Measurements from ENCODE around the gene PKMYT1.

PKMYT1 gene

GRCh38 chr16:3010510-3010909, 30.3 kb upstream of the PKMYT1 start:
- H3K27me3 ChIP-seq (ENCODE audit: control insufficient read depth, low read length) = peaks cover 43% of the 10 kb centered on the region
- H3K4me2 ChIP-seq (ENCODE audit: low read length) = no peak overlapping the region
- TF ChIP-seq EZH2phosphoT487 (IDR thresholded peaks at IDR 0.05; ENCODE audit: borderline replicate concordance, low read length) (no peak), CTCF (IDR thresholded peaks at IDR 0.05; ENCODE audit: low read depth, low read length, poor library complexity, severe bottlenecking) (no peak)
- H4K20me1 ChIP-seq (ENCODE audit: control insufficient read depth, insufficient read depth, low read depth, low read length) = no peaks in the 10 kb centered on the region
- H3F3A ChIP-seq (ENCODE audit: control insufficient read depth, insufficient read depth) = no peaks in the 10 kb centered on the region
- no peaks in the 10 kb centered on the region for H3K79me2 ChIP-seq (ENCODE audit: control insufficient read depth, low read length)
- H3K4me3 ChIP-seq (ENCODE audit: low read length) = no peak overlapping the region
- H3K4me1 ChIP-seq (ENCODE audit: control insufficient read depth, low read length) = peaks cover 17% of the 10 kb centered on the region
- no peaks in the 10 kb centered on the region for H3K9me2 ChIP-seq (replicated peaks; ENCODE audit: control insufficient read depth, low read length)
- H3K36me3 ChIP-seq (ENCODE audit: control insufficient read depth, low read length) = no peaks in the 10 kb centered on the region
- no peaks in the 10 kb centered on the region for H3K9me3 ChIP-seq (ENCODE audit: control insufficient read depth, insufficient read depth, low read length)
- H3K27ac ChIP-seq (ENCODE audit: low read depth, low read length) = no peak overlapping the region

GRCh38 chr16:3009568-3010390, 29.5 kb upstream of the PKMYT1 start:
- H3K27me3 ChIP-seq (ENCODE audit: control insufficient read depth, low read length) = peaks cover 47% of the 10 kb centered on the region
- no peaks in the 10 kb centered on the region for H3K79me2 ChIP-seq (ENCODE audit: control insufficient read depth, low read length)
- no peak overlapping the region for H3K4me3 ChIP-seq (ENCODE audit: low read length)
- TF ChIP-seq EZH2phosphoT487 (IDR thresholded peaks at IDR 0.05; ENCODE audit: borderline replicate concordance, low read length) = no peak
- no peak for TF ChIP-seq CTCF (IDR thresholded peaks at IDR 0.05; ENCODE audit: low read depth, low read length, poor library complexity, severe bottlenecking)
- peaks cover 20% of the 10 kb centered on the region for H3K4me1 ChIP-seq (ENCODE audit: control insufficient read depth, low read length)
- H3K9me2 ChIP-seq (replicated peaks; ENCODE audit: control insufficient read depth, low read length) = no peaks in the 10 kb centered on the region
- H3K9me3 ChIP-seq (ENCODE audit: control insufficient read depth, insufficient read depth, low read length) = no peaks in the 10 kb centered on the region
- no peaks in the 10 kb centered on the region for H4K20me1 ChIP-seq (ENCODE audit: control insufficient read depth, insufficient read depth, low read depth, low read length)
- no peak overlapping the region for H3K4me2 ChIP-seq (ENCODE audit: low read length)
- no peaks in the 10 kb centered on the region for H3K36me3 ChIP-seq (ENCODE audit: control insufficient read depth, low read length)
- H3F3A ChIP-seq (ENCODE audit: control insufficient read depth, insufficient read depth) = no peaks in the 10 kb centered on the region
- no peak overlapping the region for H3K27ac ChIP-seq (ENCODE audit: low read depth, low read length)

- no peaks in the 10 kb centered on the region for H3K79me2 ChIP-seq (ENCODE audit: control insufficient read depth, low read length)
- TF ChIP-seq EZH2phosphoT487 (IDR thresholded peaks at IDR 0.05; ENCODE audit: borderline replicate concordance, low read length) (no peak), CTCF (IDR thresholded peaks at IDR 0.05; ENCODE audit: low read depth, low read length, poor library complexity, severe bottlenecking) (no peak)
- peaks cover 48% of the 10 kb centered on the region for H3K27me3 ChIP-seq (ENCODE audit: control insufficient read depth, low read length)
- H3F3A ChIP-seq (ENCODE audit: control insufficient read depth, insufficient read depth) = no peaks in the 10 kb centered on the region
- H3K9me3 ChIP-seq (ENCODE audit: control insufficient read depth, insufficient read depth, low read length) = no peaks in the 10 kb centered on the region
- no peak overlapping the region for H3K27ac ChIP-seq (ENCODE audit: low read depth, low read length)
- no peaks in the 10 kb centered on the region for H3K9me2 ChIP-seq (replicated peaks; ENCODE audit: control insufficient read depth, low read length)
- no peaks in the 10 kb centered on the region for H3K36me3 ChIP-seq (ENCODE audit: control insufficient read depth, low read length)
- H3K4me1 ChIP-seq (ENCODE audit: control insufficient read depth, low read length) = peaks cover 21% of the 10 kb centered on the region
- H4K20me1 ChIP-seq (ENCODE audit: control insufficient read depth, insufficient read depth, low read depth, low read length) = no peaks in the 10 kb centered on the region
- no peak overlapping the region for H3K4me2 ChIP-seq (ENCODE audit: low read length)
- H3K4me3 ChIP-seq (ENCODE audit: low read length) = no peak overlapping the region
Observed at GRCh38 chr16:3008690-3009037, 28.4 kb upstream of the PKMYT1 start.

All from DOHH2 (cell line).